ENCODE results near the gene ARHGAP30. TPM values are rescaled to one million over a fixed set of nuclear protein-coding genes. Genes with fewer than 3 reads are reported as not detected.

Gene ARHGAP30
- total RNA-seq, 1 experiment from 2014 or later, result 0.39 TPM

GRCh38 chr1:161072751-161073449 lies 3.2 kb upstream of the ARHGAP30 start:
- H3K9me2 ChIP-seq (ENCODE audit: insufficient read depth), result no peaks in the 10 kb centered on the region
- no peaks in the 10 kb centered on the region for H3K9me3 ChIP-seq (ENCODE audit: control insufficient read depth in 1 of 2, insufficient read depth in 1 of 2, low read depth in 1 of 2, low read length in 2 of 2)
- no peak for DNase-seq (ENCODE audit: low read depth, low spot score)
- H3K36me3 ChIP-seq (ENCODE audit: control insufficient read depth in 1 of 2, insufficient read depth in 2 of 2, low read length in 2 of 2), result no peaks in the 10 kb centered on the region
- H4K20me1 ChIP-seq (ENCODE audit: insufficient read depth), result no peaks in the 10 kb centered on the region
- H3K79me2 ChIP-seq (ENCODE audit: insufficient read depth, low read length), result no peaks in the 10 kb centered on the region
- H3K4me2 ChIP-seq (ENCODE audit: low read length), result no peak overlapping the region
- H3K4me1 ChIP-seq (ENCODE audit: control insufficient read depth in 1 of 2, insufficient read depth in 2 of 2, low read length in 2 of 2), result peaks cover 0 to 46% of the 10 kb centered on the region in 2 experiments; a peak in 2 of 4 replicates
- POLR2A ChIA-PET, result interaction anchor here (0.7 to 1.2 kb wide), 2 partner anchors 25 to 45 kb away, joined by 4 to 5 read pairs; partner anchors contain the start of genes NIT1 and PFDN2
- TF ChIP-seq POLR2A (IDR thresholded peaks at IDR 0.05; ENCODE audit: borderline replicate concordance, extremely low read depth, insufficient read depth, insufficient read length), result no peak
- no peak for TF ChIP-seq CEBPB (IDR thresholded peaks at IDR 0.05; ENCODE audit: low read depth)
- TF ChIP-seq REST (IDR thresholded peaks at IDR 0.05; ENCODE audit: low read depth), result no peak
- no peak for TF ChIP-seq TCF7L2 (IDR thresholded peaks at IDR 0.05; ENCODE audit: borderline replicate concordance, extremely low read depth, insufficient read depth, insufficient read length)
- TF ChIP-seq SRF (IDR thresholded peaks at IDR 0.05; ENCODE audit: low read depth), result no peak
- no peak for TF ChIP-seq ZFX (IDR thresholded peaks at IDR 0.05)
- no peak for TF ChIP-seq EGR1 (IDR thresholded peaks at IDR 0.05; ENCODE audit: low read depth)
- no peak for TF ChIP-seq ZBTB33 (IDR thresholded peaks at IDR 0.05; ENCODE audit: extremely low read depth, insufficient replicate concordance, low read length)
- TF ChIP-seq FOSL1 (IDR thresholded peaks at IDR 0.05; ENCODE audit: low read depth), result no peak
- TF ChIP-seq EZH2phosphoT487 (IDR thresholded peaks at IDR 0.05; ENCODE audit: borderline replicate concordance), result no peak
- no peak for TF ChIP-seq SIN3A (IDR thresholded peaks at IDR 0.05; ENCODE audit: low read depth)
- no peak for TF ChIP-seq ZNF274 (IDR thresholded peaks at IDR 0.05; ENCODE audit: low read depth, low read length)
- no peak for TF ChIP-seq MAX (IDR thresholded peaks at IDR 0.05)
- ATAC-seq, result no peak
- H2AFZ ChIP-seq (ENCODE audit: low read depth, low read length, poor library complexity, severe bottlenecking), result no peak overlapping the region
- H3K4me3 ChIP-seq (replicated peaks in 1 of 2; ENCODE audit: low read depth in 1 of 2, low read length in 2 of 2), result no peak overlapping the region
- intact Hi-C loops (cut with micrococcal nuclease), result loop anchor here (1.0 kb wide), 1 partner anchor 24 kb away; no protein-coding TSS in a partner anchor
- RAD21 ChIA-PET (ENCODE audit: low non-redundant PET in 1 of 2, low total read pairs in 2 of 2, uncharacterized antibody in 2 of 2, unreplicated experiment in 2 of 2), result interaction anchor here in 1 of 2 experiments (1.2 to 1.3 kb wide), 2 partner anchors 24 to 81 kb away, joined by 3 to 5 read pairs; no protein-coding TSS in a partner anchor
- no TSS peak for BruUV-seq (replicated peaks)
- H3K9ac ChIP-seq (ENCODE audit: low read length), result no peak overlapping the region
- no peaks in the 10 kb centered on the region for H3K27me3 ChIP-seq (ENCODE audit: insufficient read depth, low read length)
- CTCF ChIA-PET, result interaction anchor here (1.1 to 3.1 kb wide), 2 partner anchors 12 to 25 kb away, joined by 3 to 25 read pairs; partner anchors contain the start of gene KLHDC9
- no peak overlapping the region for H3K27ac ChIP-seq (ENCODE audit: low read depth, low read length)
